ENCODE data around the gene KATNAL1.

DNA sequence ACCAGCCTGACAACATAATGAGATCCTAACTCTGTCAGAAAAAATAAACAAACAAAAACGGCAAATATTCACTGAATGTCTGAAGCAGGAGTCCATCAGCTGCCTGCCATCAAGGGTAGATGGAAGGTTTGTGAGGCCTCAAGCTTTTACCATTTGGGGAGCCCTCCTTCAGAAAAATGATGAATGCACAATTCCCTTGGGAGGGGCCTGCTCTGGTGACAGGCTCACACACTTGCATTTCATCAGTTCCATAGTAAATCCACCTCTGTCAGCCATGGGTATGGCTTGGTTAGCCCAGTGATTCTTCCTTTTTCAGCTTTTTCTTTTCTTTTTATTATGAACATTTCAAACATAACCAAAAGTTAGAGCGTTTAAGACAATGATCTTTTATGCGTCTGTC is 26.3 kb upstream of the KATNAL1 start:
- TF ChIP-seq POLR2AphosphoS5 (IDR thresholded peaks at IDR 0.05) (no peak), CTCF (IDR thresholded peaks at IDR 0.05) (no peak)

All from transverse colon (tissue), 4 donors.